Cardiac fibroblast (primary cell): Measurements from ENCODE around the gene IFNGR2.

Experiments used
- DNase-seq, 2 donors: peaks; one replicate each; pipeline versions ENCODE4 v3.0.0 to v3.0.0-alpha.2; 2010; ENCODE audit warnings: low read depth in 2 of 2
- H3K4me3 ChIP-seq, 2 donors: replicated peaks in 1 of 2; 1 replicate in 1 of 2; 2 replicates in 1 of 2; pipeline ENCODE4 v1.5.1; 2011; ENCODE audit warnings: low read depth in 2 of 2, low read length in 2 of 2, mild to moderate bottlenecking in 2 of 2, moderate library complexity in 1 of 2
- TF ChIP-seq, protein P1 (sequence below): IDR thresholded peaks from one replicate; pipeline ENCODE4 v1.5.1; 2011; ENCODE audit warnings: low read depth, mild to moderate bottlenecking, low read length, inconsistent platforms

Gene IFNGR2

DNA sequence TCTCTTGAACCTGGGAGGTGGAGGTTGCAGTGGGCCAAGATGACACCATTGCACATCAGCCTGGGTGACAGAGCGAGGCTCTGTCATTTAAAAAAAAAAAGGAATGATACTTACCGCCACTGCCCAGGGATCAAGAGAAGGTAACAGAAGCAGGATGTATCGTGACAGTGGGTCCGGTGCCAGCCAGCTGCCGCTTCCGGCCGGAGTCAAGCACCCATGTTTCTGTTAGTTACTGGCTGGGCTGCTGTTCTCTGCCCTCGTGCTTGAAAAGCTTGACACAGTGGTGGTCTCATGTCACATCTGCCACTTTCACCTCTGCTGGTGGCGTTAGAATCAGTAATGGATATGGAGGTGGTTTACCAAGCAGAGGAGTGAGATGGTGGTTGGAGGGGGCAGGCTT lies 21.0 kb downstream of the IFNGR2 start:
- no peak for DNase-seq
- TF ChIP-seq, protein P1, sequence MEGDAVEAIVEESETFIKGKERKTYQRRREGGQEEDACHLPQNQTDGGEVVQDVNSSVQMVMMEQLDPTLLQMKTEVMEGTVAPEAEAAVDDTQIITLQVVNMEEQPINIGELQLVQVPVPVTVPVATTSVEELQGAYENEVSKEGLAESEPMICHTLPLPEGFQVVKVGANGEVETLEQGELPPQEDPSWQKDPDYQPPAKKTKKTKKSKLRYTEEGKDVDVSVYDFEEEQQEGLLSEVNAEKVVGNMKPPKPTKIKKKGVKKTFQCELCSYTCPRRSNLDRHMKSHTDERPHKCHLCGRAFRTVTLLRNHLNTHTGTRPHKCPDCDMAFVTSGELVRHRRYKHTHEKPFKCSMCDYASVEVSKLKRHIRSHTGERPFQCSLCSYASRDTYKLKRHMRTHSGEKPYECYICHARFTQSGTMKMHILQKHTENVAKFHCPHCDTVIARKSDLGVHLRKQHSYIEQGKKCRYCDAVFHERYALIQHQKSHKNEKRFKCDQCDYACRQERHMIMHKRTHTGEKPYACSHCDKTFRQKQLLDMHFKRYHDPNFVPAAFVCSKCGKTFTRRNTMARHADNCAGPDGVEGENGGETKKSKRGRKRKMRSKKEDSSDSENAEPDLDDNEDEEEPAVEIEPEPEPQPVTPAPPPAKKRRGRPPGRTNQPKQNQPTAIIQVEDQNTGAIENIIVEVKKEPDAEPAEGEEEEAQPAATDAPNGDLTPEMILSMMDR, result no peak
- H3K4me3 ChIP-seq, result no peak overlapping the region

DNA sequence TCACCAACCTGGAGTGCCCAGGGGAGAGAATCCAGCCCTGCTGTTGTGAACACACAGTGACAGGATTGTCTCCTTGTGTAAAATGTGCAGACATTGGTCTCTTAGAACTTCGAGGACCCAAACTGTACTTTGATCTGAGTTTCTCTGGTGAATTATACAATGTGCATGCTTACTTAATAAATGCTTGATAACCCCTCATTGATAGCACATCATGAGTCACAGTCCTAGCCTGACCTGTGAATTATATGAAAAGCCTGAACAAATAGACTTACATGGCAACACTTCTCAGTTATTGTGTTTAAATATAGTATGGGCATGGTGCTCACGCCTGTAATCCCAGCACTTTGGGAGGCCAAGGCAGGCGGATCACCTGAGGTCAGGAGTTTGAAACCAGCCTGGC lies 22.6 kb downstream of the IFNGR2 start:
- H3K4me3 ChIP-seq, result no peak overlapping the region
- TF ChIP-seq, protein P1, result no peak
- DNase-seq, result no peak

DNA sequence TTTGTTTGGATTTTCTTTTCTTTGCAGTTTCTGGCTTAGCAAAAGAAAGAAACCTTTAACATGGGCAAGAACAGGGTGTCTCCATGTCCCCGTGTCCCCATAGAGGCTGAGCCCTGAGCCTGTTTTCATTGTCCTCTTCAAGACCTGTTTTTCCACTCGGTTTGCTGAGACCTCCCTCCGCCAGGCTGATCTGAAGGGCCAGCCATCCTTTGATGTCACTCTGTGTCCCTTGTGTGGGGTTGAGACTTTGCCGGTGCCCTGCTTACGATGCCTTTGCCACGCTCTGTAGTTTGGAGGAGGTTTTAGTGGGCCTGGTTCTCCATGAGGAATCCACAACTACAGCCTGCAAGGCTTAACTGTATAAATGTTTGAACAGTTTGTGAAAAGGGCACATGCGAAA lies 23.8 kb downstream of the IFNGR2 start:
- H3K4me3 ChIP-seq, result no peak overlapping the region
- DNase-seq, result no peak
- TF ChIP-seq, protein P1, result no peak

DNA sequence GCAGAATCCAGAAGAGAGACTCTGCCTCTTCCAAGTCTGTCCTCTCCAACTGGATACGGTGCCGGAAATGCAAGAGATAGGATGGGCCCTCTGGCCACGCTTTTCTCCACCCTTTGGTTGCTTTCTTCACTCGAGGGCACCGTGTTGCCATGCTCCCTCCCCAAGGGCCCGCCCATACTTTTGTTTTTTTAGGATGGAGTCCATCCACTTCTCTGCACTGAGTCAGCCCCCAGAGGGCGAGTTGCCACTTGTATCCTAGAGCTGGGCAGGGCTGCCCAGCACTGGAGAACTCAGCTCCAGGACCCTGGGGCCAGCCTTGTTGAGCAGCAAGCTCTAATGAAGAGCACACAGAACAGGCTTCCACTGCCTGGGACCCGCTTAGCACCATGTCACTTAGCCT lies 25.5 kb downstream of the IFNGR2 start:
- H3K4me3 ChIP-seq, result no peak overlapping the region
- DNase-seq, result peak in 1 of 2 donors; percentile 42
- TF ChIP-seq, protein P1, result no peak

DNA sequence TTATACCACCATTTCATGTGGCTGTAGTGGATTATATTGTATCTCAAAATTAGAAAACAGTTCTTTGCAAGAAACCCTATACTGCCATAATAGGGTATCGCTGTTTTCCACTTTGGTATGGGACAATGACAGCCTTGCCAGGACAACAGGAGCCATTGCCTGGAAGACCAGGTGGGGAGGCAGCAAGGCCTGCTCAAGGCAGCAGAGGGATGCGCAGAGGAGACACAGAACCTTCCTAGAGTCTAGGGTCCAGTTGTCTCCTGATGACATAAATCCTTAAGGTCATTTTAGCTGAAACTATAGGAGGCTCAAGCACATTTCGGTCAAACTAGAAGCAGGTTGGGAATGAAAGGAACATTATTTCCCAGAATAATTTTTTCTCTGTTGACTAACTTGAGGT lies 27.6 kb downstream of the IFNGR2 start:
- no peak for DNase-seq
- TF ChIP-seq, protein P1, result no peak
- H3K4me3 ChIP-seq, result no peak overlapping the region

DNA sequence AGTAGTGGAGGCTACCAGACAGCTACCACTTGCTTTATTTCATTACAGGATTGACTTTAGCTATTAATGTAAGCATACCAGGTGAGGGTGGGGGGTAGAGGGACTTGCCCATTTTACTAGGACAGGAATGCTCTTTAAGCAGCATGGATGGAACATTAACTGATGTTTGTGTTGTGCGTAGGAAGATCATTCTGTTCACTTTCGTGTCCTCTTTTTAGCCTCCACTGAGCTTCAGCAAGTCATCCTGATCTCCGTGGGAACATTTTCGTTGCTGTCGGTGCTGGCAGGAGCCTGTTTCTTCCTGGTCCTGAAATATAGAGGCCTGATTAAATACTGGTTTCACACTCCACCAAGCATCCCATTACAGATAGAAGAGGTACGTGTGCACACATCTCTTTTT lies 29.3 kb downstream of the IFNGR2 start:
- H3K4me3 ChIP-seq, result no peak overlapping the region
- TF ChIP-seq, protein P1, result no peak
- DNase-seq, result no peak

DNA sequence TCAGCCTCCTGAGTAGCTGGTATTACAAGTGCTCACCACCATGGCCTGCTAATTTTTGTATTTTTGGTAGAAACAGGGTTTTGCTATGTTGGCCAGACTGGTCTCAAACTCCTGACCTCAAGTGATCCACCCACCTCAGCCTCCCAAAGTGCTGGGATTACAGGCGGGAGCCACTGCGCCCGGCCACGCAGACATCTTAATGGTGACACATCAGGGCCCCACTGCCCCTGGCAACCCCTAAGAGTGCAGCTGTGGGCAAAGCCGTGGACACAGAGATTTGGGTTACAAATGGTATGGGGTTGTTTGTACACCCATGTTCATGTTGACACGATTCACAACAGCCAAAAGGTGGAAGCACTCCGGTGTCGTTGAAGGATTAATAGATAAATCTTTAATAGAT lies 29.8 kb downstream of the IFNGR2 start:
- no peak overlapping the region for H3K4me3 ChIP-seq
- TF ChIP-seq, protein P1, result no peak
- DNase-seq, result no peak
